Keratinocyte (primary cell): ENCODE results near the gene RTN4R. TPM values are rescaled to one million over a fixed set of nuclear protein-coding genes. Genes with fewer than 3 reads are reported as not detected.

Experiments used
- DNase-seq: peaks from one replicate; pipeline ENCODE4 v3.0.0-alpha.2; 2011; ENCODE audit warnings: low read depth, missing footprints, low spot score
- FAIRE-seq: peaks from 2 replicates; lab custom pipeline; 2011; peaks lifted over from hg19 to GRCh38; lab: Jason Lieb, UNC
- H2AFZ ChIP-seq: 2 replicates; pipeline ENCODE4 v1.6.0; 2012; ENCODE audit warnings: low read length, control low read depth, inconsistent platforms; ENCODE audit not compliant: control insufficient read depth
- H3K27ac ChIP-seq: 2 replicates; pipeline ENCODE4 v1.5.1; 2011; ENCODE audit warnings: low read length; ENCODE audit not compliant: control insufficient read depth, insufficient read depth
- H3K27me3 ChIP-seq: 3 replicates; pipeline ENCODE4 v1.6.0; 2011; ENCODE audit warnings: low read length; ENCODE audit not compliant: control insufficient read depth, insufficient read depth; ENCODE audit errors: extremely low read depth
- H3K36me3 ChIP-seq, 2 experiments: 2 replicates in 1 of 2; 3 replicates in 1 of 2; pipeline ENCODE4 v1.5.1; 2011; ENCODE audit warnings: low read length in 2 of 2, mild to moderate bottlenecking in 1 of 2; ENCODE audit not compliant: control insufficient read depth in 2 of 2, insufficient read depth in 2 of 2; ENCODE audit errors: extremely low read depth in 1 of 2
- H3K4me1 ChIP-seq: 3 replicates; pipeline ENCODE4 v1.5.1; 2011; ENCODE audit warnings: low read length; ENCODE audit not compliant: control insufficient read depth, insufficient read depth; ENCODE audit errors: extremely low read depth
- H3K4me2 ChIP-seq: 3 replicates; pipeline ENCODE4 v1.6.0; 2011; ENCODE audit warnings: low read depth, low read length; ENCODE audit not compliant: control insufficient read depth, insufficient read depth; ENCODE audit errors: extremely low read depth
- H3K4me3 ChIP-seq, 3 experiments: fragments of 200-600 bp in 1 of 3; sonication (generic) in 1 of 3; 2 replicates in 2 of 3; 3 replicates in 1 of 3; pipeline ENCODE4 v1.5.1; 2011 to 2016; ENCODE audit warnings: low read length in 3 of 3, mild to moderate bottlenecking in 3 of 3, control low read depth in 2 of 3, inconsistent platforms in 1 of 3, low read depth in 1 of 3, mixed read lengths in 1 of 3, mixed run types in 1 of 3, moderate library complexity in 1 of 3; ENCODE audit not compliant: control insufficient read depth in 2 of 3, insufficient read depth in 2 of 3; ENCODE audit errors: extremely low read depth in 1 of 3
- H3K79me2 ChIP-seq: 2 replicates; pipeline ENCODE4 v1.6.0; 2012; ENCODE audit warnings: low read length; ENCODE audit not compliant: control insufficient read depth, insufficient read depth
- H3K9ac ChIP-seq: 3 replicates; pipeline ENCODE4 v1.6.0; 2011; ENCODE audit warnings: low read length; ENCODE audit not compliant: control insufficient read depth, insufficient read depth; ENCODE audit errors: extremely low read depth
- H3K9me1 ChIP-seq: 3 replicates; pipeline ENCODE4 v1.6.0; 2011; ENCODE audit warnings: low read length; ENCODE audit not compliant: control insufficient read depth, insufficient read depth; ENCODE audit errors: extremely low read depth
- H3K9me3 ChIP-seq: 2 replicates; pipeline ENCODE4 v1.5.1; 2012; ENCODE audit warnings: low read depth, low read length; ENCODE audit not compliant: control insufficient read depth
- H4K20me1 ChIP-seq: 3 replicates; pipeline ENCODE4 v1.6.0; 2011; ENCODE audit warnings: low read length; ENCODE audit not compliant: control insufficient read depth, insufficient read depth; ENCODE audit errors: extremely low read depth
- EZH2 ChIP-seq: IDR thresholded peaks from one replicate; pipeline ENCODE4 v1.6.1; 2012; ENCODE audit warnings: inconsistent platforms, mild to moderate bottlenecking, low read length, moderate library complexity
- dilution Hi-C: fragments of 300-500 bp; cut with MboI; formaldehyde crosslinking; loops from one replicate; pipeline ENCODE4 v1.7.0; 2020; ENCODE audit warnings: low sequenced_read_pairs; ENCODE audit not compliant: extremely low pct_ligation_motif_present
- polyA plus RNA-seq, 5 experiments: library from polyadenylated mRNA; depleted of rRNA in 3 of 5; stranded (reverse) in 3 of 5; stranded (forward) in 1 of 5; unstranded in 1 of 5; fragments of >200 nt; gene quantifications; 1 replicate in 1 of 5; 2 replicates in 3 of 5; 3 replicates in 1 of 5; pipeline versions ENCODE4 v1.2.1 to v1.2.3, GENCODE V29; 2011 to 2012; ENCODE audit warnings: missing spikeins in 2 of 5, low read depth in 1 of 5, low replicate concordance in 1 of 5
- TF ChIP-seq, protein P1 (sequence below), 3 experiments: IDR thresholded peaks in 1 of 3; conservative IDR thresholded peaks in 1 of 3; optimal IDR thresholded peaks in 1 of 3; 2 replicates in 2 of 3; 3 replicates in 1 of 3; pipeline versions ENCODE3 to v1.5.1; 2011; ENCODE audit warnings: low read length in 3 of 3, mild to moderate bottlenecking in 3 of 3, moderate library complexity in 2 of 3, control low read depth in 1 of 3, inconsistent platforms in 1 of 3; ENCODE audit not compliant: insufficient read depth in 2 of 3; ENCODE audit errors: extremely low read depth in 1 of 3

The RTN4R gene
- polyA plus RNA-seq, 1 donor (not counting 4 experiments of a cell fraction or from before 2014, with no cell fraction given) = 2.5 TPM

- Histone ChIP-seq H3K4me2 (no peak overlapping the region), H3K79me2 (peaks cover 8% of the 10 kb centered on the region), H3K4me1 (peaks cover 23% of the 10 kb centered on the region), H3K9ac (no peak overlapping the region), H3K9me1 (no peaks in the 10 kb centered on the region), H3K36me3 (no peaks in the 10 kb centered on the region), H3K27me3 (no peaks in the 10 kb centered on the region), H2AFZ (no peak overlapping the region), H3K9me3 (no peaks in the 10 kb centered on the region), H4K20me1 (no peaks in the 10 kb centered on the region), H3K27ac (no peak overlapping the region), H3K4me3 (no peak overlapping the region)
- DNase-seq (no peak), FAIRE-seq (no peak)
- TF ChIP-seq, protein P1, sequence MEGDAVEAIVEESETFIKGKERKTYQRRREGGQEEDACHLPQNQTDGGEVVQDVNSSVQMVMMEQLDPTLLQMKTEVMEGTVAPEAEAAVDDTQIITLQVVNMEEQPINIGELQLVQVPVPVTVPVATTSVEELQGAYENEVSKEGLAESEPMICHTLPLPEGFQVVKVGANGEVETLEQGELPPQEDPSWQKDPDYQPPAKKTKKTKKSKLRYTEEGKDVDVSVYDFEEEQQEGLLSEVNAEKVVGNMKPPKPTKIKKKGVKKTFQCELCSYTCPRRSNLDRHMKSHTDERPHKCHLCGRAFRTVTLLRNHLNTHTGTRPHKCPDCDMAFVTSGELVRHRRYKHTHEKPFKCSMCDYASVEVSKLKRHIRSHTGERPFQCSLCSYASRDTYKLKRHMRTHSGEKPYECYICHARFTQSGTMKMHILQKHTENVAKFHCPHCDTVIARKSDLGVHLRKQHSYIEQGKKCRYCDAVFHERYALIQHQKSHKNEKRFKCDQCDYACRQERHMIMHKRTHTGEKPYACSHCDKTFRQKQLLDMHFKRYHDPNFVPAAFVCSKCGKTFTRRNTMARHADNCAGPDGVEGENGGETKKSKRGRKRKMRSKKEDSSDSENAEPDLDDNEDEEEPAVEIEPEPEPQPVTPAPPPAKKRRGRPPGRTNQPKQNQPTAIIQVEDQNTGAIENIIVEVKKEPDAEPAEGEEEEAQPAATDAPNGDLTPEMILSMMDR (optimal IDR thresholded peaks at IDR 0.05 in 1 of 3, IDR thresholded peaks at IDR 0.05 in 1 of 3, conservative IDR thresholded peaks at IDR 0.05 in 1 of 3; ENCODE audit: extremely low read depth in 1 of 3, insufficient read depth in 2 of 3, low read length in 3 of 3) = no peak
- no peak for TF ChIP-seq EZH2
- dilution Hi-C loops = no loop called here
These were observed 21.1 kb downstream of the RTN4R start for GRCh38 chr22:20247010-20247505.

- peaks cover 2% of the 10 kb centered on the region for H4K20me1 ChIP-seq
- H3K9me3 ChIP-seq = no peaks in the 10 kb centered on the region
- dilution Hi-C loops = no loop called here
- TF ChIP-seq EZH2 = no peak
- TF ChIP-seq, protein P1 (optimal IDR thresholded peaks at IDR 0.05 in 1 of 3, IDR thresholded peaks at IDR 0.05 in 1 of 3, conservative IDR thresholded peaks at IDR 0.05 in 1 of 3; ENCODE audit: extremely low read depth in 1 of 3, insufficient read depth in 2 of 3, low read length in 3 of 3) = no peak
- no peaks in the 10 kb centered on the region for H3K27me3 ChIP-seq
- DNase-seq = no peak
- peaks cover 2% of the 10 kb centered on the region for H3K79me2 ChIP-seq
- FAIRE-seq = no peak
- no peak overlapping the region for H3K4me2 ChIP-seq
- H3K4me3 ChIP-seq = no peak overlapping the region
- peaks cover 26% of the 10 kb centered on the region for H3K4me1 ChIP-seq
- H3K27ac ChIP-seq = no peak overlapping the region
- no peaks in the 10 kb centered on the region for H3K9me1 ChIP-seq
- no peaks in the 10 kb centered on the region for H3K36me3 ChIP-seq
- no peak overlapping the region for H3K9ac ChIP-seq
- H2AFZ ChIP-seq = no peak overlapping the region
These were observed 21.6 kb downstream of the RTN4R start for GRCh38 chr22:20246368-20247009.
